Right kidney (tissue), 1 donor: ENCODE results near the gene LRG1.
"Not testable (repeated sequence)": the region's sequence is repeated elsewhere in the genome, so short reads cannot be mapped to it uniquely, and the experiment has no call there.

Source experiments
- DNase-seq: peaks from one replicate; pipeline ENCODE4 v3.0.0-alpha.2; 2016

Gene LRG1

GRCh38 chr19:4529924-4530522, 9.8 kb downstream of the LRG1 start:
- DNase-seq = no peak

GRCh38 chr19:4528843-4529242, 11.0 kb downstream of the LRG1 start:
- DNase-seq = no peak

- DNase-seq = not testable (repeated sequence)
Measured at GRCh38 chr19:4527377-4527776, 12.5 kb downstream of the LRG1 start.

- DNase-seq = no peak
Measured at GRCh38 chr19:4525563-4526002, 14.3 kb downstream of the LRG1 start.

- DNase-seq = no peak
Measured at GRCh38 chr19:4524808-4525562, 14.9 kb downstream of the LRG1 start.

- DNase-seq = no peak
Measured at GRCh38 chr19:4523306-4524110, 16.3 kb downstream of the LRG1 start.

- DNase-seq = no peak
Measured at GRCh38 chr19:4522291-4523002, 17.4 kb downstream of the LRG1 start.

GRCh38 chr19:4521888-4522242, 18.0 kb downstream of the LRG1 start:
- no peak for DNase-seq

GRCh38 chr19:4521170-4521887, 18.5 kb downstream of the LRG1 start:
- DNase-seq = no peak

- no peak for DNase-seq
Measured at GRCh38 chr19:4519521-4520277, 20.1 kb downstream of the LRG1 start.

GRCh38 chr19:4519172-4519496, 20.7 kb downstream of the LRG1 start:
- no peak for DNase-seq

GRCh38 chr19:4518345-4519171, 21.3 kb downstream of the LRG1 start, which contains the start of gene PLIN4:
TSS of gene PLIN4 (minus strand) at chr19:4518486. CDS start at chr19:4518272, 214 bp downstream.
- no peak for DNase-seq

- no peak for DNase-seq
Measured at GRCh38 chr19:4517451-4518057, 22.3 kb downstream of the LRG1 start.

GRCh38 chr19:4516939-4517300, 22.9 kb downstream of the LRG1 start:
- no peak for DNase-seq

GRCh38 chr19:4516199-4516938, 23.5 kb downstream of the LRG1 start:
- DNase-seq = no peak

GRCh38 chr19:4515732-4516131, 24.1 kb downstream of the LRG1 start:
- DNase-seq = no peak

GRCh38 chr19:4513248-4513647, 26.6 kb downstream of the LRG1 start:
- DNase-seq = no peak

GRCh38 chr19:4512070-4512469, 27.8 kb downstream of the LRG1 start:
- no peak for DNase-seq
